Brain microvascular endothelial cell (primary cell): ENCODE results near the gene KCNMA1.

Experiments used
- DNase-seq: peaks from one replicate; pipeline ENCODE4 v3.0.0-alpha.2; 2020
- H3K27ac ChIP-seq: fragments of 250-450 bp; sonication (Bioruptor Pico); 2 replicates; pipeline ENCODE4 v1.5.1; 2020; ENCODE audit warnings: mild to moderate bottlenecking, moderate library complexity
- H3K27me3 ChIP-seq: fragments of 250-450 bp; sonication (Bioruptor Pico); replicated peaks from 2 replicates; pipeline ENCODE4 v1.5.1; 2020; ENCODE audit warnings: mild to moderate bottlenecking
- H3K36me3 ChIP-seq: fragments of 250-450 bp; sonication (Bioruptor Pico); replicated peaks from 2 replicates; pipeline ENCODE4 v1.5.1; 2020; ENCODE audit warnings: mild to moderate bottlenecking
- H3K4me3 ChIP-seq: 2 replicates; pipeline ENCODE4 v1.5.1; 2011; ENCODE audit warnings: low read depth, mild to moderate bottlenecking, control low read depth, low read length, moderate library complexity
- CTCF ChIP-seq: IDR thresholded peaks from 2 replicates; pipeline ENCODE4 v1.5.1; 2011; ENCODE audit warnings: low read depth, mild to moderate bottlenecking, moderate library complexity, low read length, control low read depth, inconsistent platforms; ENCODE audit errors: missing control alignments
- in situ Hi-C: cut with HindIII; loops from 2 replicates; pipeline ENCODE4 v1.10.0; 2017; ENCODE audit warnings: low sequenced_read_pairs, low pct_ligation_motif_present

Gene KCNMA1

GRCh38 chr10:77442699-77443189, 194.9 kb downstream of the KCNMA1 start:
- no peak for TF ChIP-seq CTCF
- Histone ChIP-seq H3K27me3 (no peaks in the 10 kb centered on the region), H3K27ac (no peak overlapping the region), H3K4me3 (no peak overlapping the region), H3K36me3 (no peaks in the 10 kb centered on the region)
- in situ Hi-C loops = no loop called here
- no peak for DNase-seq

GRCh38 chr10:77441353-77442166, 196.0 kb downstream of the KCNMA1 start:
- Histone ChIP-seq H3K27me3 (no peaks in the 10 kb centered on the region), H3K27ac (no peak overlapping the region), H3K4me3 (no peak overlapping the region), H3K36me3 (no peaks in the 10 kb centered on the region)
- no peak for DNase-seq
- no peak for TF ChIP-seq CTCF
- in situ Hi-C loops = no loop called here

GRCh38 chr10:77436257-77436975, 201.2 kb downstream of the KCNMA1 start:
- no peak for DNase-seq
- no peak for TF ChIP-seq CTCF
- no peak overlapping the region for H3K4me3 ChIP-seq

DNA sequence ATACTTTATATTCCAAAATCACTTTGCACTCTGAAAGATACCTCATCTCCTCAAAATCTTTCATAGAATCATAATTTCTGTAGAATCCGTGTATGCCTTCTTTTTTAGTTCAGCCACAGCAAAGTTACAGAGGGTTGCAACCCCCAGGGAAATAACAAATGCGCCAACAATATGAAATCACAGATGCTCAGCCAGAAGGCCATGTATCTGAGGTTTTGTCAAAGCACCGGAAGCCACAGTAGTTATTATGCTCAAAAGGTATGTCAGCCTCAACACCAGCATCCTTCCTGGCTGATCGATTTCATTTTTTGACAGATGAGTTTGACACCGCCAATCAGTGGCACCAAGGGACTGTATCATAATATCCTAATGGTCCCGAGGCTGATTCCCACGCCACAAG, 204.1 kb downstream of the KCNMA1 start:
- TF ChIP-seq CTCF = no peak
- H3K27me3 ChIP-seq = no peaks in the 10 kb centered on the region
- no peak for DNase-seq
- in situ Hi-C loops = no loop called here
- no peak overlapping the region for H3K27ac ChIP-seq
- H3K4me3 ChIP-seq = no peak overlapping the region
- H3K36me3 ChIP-seq = no peaks in the 10 kb centered on the region

More at GRCh38 chr10:77436257-77436975, 201.2 kb downstream of the KCNMA1 start:
- in situ Hi-C loops = no loop called here
- H3K27me3 ChIP-seq = no peaks in the 10 kb centered on the region
- no peaks in the 10 kb centered on the region for H3K36me3 ChIP-seq
- H3K27ac ChIP-seq = no peak overlapping the region

- in situ Hi-C loops = no loop called here
- no peaks in the 10 kb centered on the region for H3K36me3 ChIP-seq
- no peak for DNase-seq
- no peaks in the 10 kb centered on the region for H3K27me3 ChIP-seq
- no peak for TF ChIP-seq CTCF
- H3K27ac ChIP-seq = no peak overlapping the region
- H3K4me3 ChIP-seq = no peak overlapping the region
These were observed 205.4 kb downstream of the KCNMA1 start for GRCh38 chr10:77431980-77432797.
